ENCODE data around the gene SMARCAD1. TPM values are rescaled to one million over a fixed set of nuclear protein-coding genes. Genes with fewer than 3 reads are reported as not detected.

Gene SMARCAD1
- polyA plus RNA-seq, 4 donors, result 50.6 to 67.3 (median 65.2) TPM

Other genes starting within 250 kb of the SMARCAD1 start
- 1 to 10 TPM; 2.3 to 4.5 (median 3.8) TPM for gene HPGDS, start 135.0 kb downstream of the SMARCAD1 start, polyA plus RNA-seq (ENCODE audit: insufficient read length in 4 of 4)
- 10 to 100 TPM; 47.9 to 61.4 (median 55.6) TPM for gene PDLIM5, start 244.1 kb downstream of the SMARCAD1 start, polyA plus RNA-seq (ENCODE audit: insufficient read length in 4 of 4)

Data from right renal pelvis (tissue), 4 donors.